ENCODE data around the gene MEF2D. TPM values are rescaled to one million over a fixed set of nuclear protein-coding genes. Genes with fewer than 3 reads are reported as not detected.

Gene MEF2D
- total RNA-seq, 1 donor from 2014 or later, result 26.6 TPM

DNA sequence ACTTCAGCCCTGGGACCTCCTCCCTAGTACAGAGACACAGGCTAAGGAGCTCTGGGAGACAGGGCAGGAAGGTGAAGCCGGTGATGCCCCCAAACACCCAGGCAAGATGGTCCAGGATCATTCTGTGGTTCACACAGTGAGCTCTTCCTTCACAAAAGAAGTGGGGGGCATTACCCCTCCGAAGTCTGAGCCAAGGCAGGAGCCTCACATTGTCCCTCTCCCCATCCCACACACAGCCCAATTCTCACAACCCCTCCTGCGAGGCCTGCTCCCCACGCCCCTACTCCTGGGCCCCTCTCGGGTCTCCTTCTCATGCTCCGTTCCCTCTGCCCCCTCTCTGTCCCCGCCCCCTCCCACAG is 10.7 kb downstream of the MEF2D start:
- Mint-ChIP-seq H3K27ac (peak overlapping the region; percentile 57), H3K4me3 (ENCODE audit: low read depth) (no peak overlapping the region), H3K4me1 (ENCODE audit: low read depth) (peaks cover 21% of the 10 kb centered on the region), H3K27me3 (no peaks in the 10 kb centered on the region), H3K9me3 (ENCODE audit: low read depth) (no peaks in the 10 kb centered on the region), H3K36me3 (ENCODE audit: insufficient read depth) (no peaks in the 10 kb centered on the region)
- TF ChIP-seq, protein P1, sequence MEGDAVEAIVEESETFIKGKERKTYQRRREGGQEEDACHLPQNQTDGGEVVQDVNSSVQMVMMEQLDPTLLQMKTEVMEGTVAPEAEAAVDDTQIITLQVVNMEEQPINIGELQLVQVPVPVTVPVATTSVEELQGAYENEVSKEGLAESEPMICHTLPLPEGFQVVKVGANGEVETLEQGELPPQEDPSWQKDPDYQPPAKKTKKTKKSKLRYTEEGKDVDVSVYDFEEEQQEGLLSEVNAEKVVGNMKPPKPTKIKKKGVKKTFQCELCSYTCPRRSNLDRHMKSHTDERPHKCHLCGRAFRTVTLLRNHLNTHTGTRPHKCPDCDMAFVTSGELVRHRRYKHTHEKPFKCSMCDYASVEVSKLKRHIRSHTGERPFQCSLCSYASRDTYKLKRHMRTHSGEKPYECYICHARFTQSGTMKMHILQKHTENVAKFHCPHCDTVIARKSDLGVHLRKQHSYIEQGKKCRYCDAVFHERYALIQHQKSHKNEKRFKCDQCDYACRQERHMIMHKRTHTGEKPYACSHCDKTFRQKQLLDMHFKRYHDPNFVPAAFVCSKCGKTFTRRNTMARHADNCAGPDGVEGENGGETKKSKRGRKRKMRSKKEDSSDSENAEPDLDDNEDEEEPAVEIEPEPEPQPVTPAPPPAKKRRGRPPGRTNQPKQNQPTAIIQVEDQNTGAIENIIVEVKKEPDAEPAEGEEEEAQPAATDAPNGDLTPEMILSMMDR (IDR thresholded peaks at IDR 0.05; ENCODE audit: unreplicated experiment), result no peak
- DNase-seq (ENCODE audit: low spot score, unreplicated experiment), result no peak

DNA sequence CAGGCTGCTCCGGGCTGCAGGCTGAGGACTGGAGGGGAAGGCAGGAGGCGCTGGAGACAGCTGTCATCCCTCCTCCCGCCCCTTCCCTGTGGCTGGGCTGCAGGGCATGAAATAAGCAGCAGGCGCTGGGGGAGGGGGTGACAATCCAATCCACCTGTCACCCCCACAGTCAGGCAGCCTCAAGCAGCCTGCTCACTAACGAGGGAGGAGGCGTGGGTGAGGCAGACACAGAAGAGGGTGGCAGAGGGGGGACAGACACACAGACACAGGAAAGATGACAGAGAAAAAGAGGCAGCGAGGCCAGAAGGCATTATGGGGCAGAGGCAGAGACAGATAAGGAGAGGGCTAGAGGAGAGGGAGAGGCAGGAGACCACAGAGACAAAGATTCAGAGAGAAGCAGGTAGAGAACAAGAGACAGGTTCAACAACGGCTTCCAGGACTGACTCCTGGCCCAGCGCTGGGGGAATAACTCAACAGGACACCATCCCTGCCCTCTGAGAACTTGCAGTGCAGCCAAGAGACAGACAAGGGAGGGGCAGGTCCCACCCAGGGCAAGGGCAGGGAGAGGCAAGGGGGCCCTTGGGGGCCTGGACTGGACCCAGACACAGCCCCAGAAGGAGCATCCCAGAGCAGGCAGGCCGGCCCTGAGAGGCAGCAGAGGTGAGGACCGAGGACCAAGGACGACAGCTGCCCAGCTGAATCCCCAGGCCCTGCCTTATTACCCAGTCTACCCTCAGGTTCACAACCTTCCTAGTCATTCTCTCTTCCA is 11.2 kb downstream of the MEF2D start:
- TF ChIP-seq, protein P1 (IDR thresholded peaks at IDR 0.05; ENCODE audit: unreplicated experiment), result no peak
- DNase-seq (ENCODE audit: low spot score, unreplicated experiment), result no peak
- H3K4me1 Mint-ChIP-seq (ENCODE audit: low read depth), result peaks cover 21% of the 10 kb centered on the region
- no peak overlapping the region for H3K4me3 Mint-ChIP-seq (ENCODE audit: low read depth)
- no peaks in the 10 kb centered on the region for H3K27me3 Mint-ChIP-seq
- no peaks in the 10 kb centered on the region for H3K36me3 Mint-ChIP-seq (ENCODE audit: insufficient read depth)
- peak overlapping the region; percentile 50 for H3K27ac Mint-ChIP-seq
- H3K9me3 Mint-ChIP-seq (ENCODE audit: low read depth), result no peaks in the 10 kb centered on the region

DNA sequence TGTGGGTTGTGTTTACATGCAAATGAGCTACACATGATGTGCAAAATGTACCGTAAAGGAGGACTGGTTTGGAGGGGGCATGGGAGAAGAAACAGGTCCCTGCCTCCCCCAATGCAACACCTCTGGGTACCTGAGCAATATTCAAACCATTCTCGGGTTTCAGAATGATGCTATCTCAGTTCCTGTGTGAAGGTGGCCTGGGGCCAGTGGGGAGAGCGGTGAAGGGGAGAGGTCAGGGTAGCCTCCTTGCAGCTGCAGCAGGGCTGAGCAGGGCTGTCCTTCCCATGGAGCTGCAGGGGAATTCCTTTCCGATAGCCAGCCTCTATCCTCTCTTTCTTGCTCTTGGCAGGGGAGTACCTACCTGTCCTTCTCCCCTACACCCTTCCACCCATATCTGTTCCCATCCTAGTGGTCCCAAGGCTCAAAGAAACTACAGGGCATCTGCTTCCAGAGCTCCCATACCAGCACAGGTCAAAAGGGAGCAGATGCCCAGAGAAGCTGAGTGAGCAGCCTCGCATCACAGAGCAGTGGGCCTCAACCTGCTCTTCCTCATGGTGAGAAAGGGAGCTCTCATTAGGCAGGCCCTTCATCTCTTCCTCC is 11.9 kb downstream of the MEF2D start:
- no peaks in the 10 kb centered on the region for H3K9me3 Mint-ChIP-seq (ENCODE audit: low read depth)
- no peak overlapping the region for H3K27ac Mint-ChIP-seq
- no peak overlapping the region for H3K4me3 Mint-ChIP-seq (ENCODE audit: low read depth)
- TF ChIP-seq, protein P1 (IDR thresholded peaks at IDR 0.05; ENCODE audit: unreplicated experiment), result no peak
- no peaks in the 10 kb centered on the region for H3K36me3 Mint-ChIP-seq (ENCODE audit: insufficient read depth)
- H3K4me1 Mint-ChIP-seq (ENCODE audit: low read depth), result peaks cover 21% of the 10 kb centered on the region
- DNase-seq (ENCODE audit: low spot score, unreplicated experiment), result no peak
- no peaks in the 10 kb centered on the region for H3K27me3 Mint-ChIP-seq

- Mint-ChIP-seq H3K36me3 (ENCODE audit: insufficient read depth) (no peaks in the 10 kb centered on the region), H3K9me3 (ENCODE audit: low read depth) (no peaks in the 10 kb centered on the region), H3K27ac (no peak overlapping the region), H3K27me3 (no peaks in the 10 kb centered on the region), H3K4me1 (ENCODE audit: low read depth) (peaks cover 21% of the 10 kb centered on the region), H3K4me3 (ENCODE audit: low read depth) (no peak overlapping the region)
- TF ChIP-seq, protein P1 (IDR thresholded peaks at IDR 0.05; ENCODE audit: unreplicated experiment), result no peak
- no peak for DNase-seq (ENCODE audit: low spot score, unreplicated experiment)
Measured at GRCh38 chr1:156487862-156488261, 12.7 kb downstream of the MEF2D start.

GRCh38 chr1:156486421-156487344 is 13.9 kb downstream of the MEF2D start:
- no peaks in the 10 kb centered on the region for H3K9me3 Mint-ChIP-seq (ENCODE audit: low read depth)
- peaks cover 2% of the 10 kb centered on the region for H3K36me3 Mint-ChIP-seq (ENCODE audit: insufficient read depth)
- no peak for DNase-seq (ENCODE audit: low spot score, unreplicated experiment)
- H3K27me3 Mint-ChIP-seq, result no peaks in the 10 kb centered on the region
- no peak overlapping the region for H3K27ac Mint-ChIP-seq
- no peak overlapping the region for H3K4me3 Mint-ChIP-seq (ENCODE audit: low read depth)
- TF ChIP-seq, protein P1 (IDR thresholded peaks at IDR 0.05; ENCODE audit: unreplicated experiment), result no peak
- peaks cover 19% of the 10 kb centered on the region for H3K4me1 Mint-ChIP-seq (ENCODE audit: low read depth)

All from progenitor cell of endocrine pancreas (in vitro differentiated cells).